T-helper 1 cell treated with Interleukin-12 subunit alpha and Interleukin-12 subunit beta and Interleukin-4 antibody, amounts not matched to agents 30 μg/mL and 1 μg/mL, for 36 hours (primary cell): ENCODE results near the gene BTNL8.

Experiments
- H3K27ac Mint-ChIP-seq: one replicate; pipeline ENCODE4 v1.8.0; 2021; ENCODE audit warnings: mild to moderate bottlenecking, mixed read lengths
- H3K27me3 Mint-ChIP-seq: one replicate; pipeline ENCODE4 v1.8.0; 2021; ENCODE audit warnings: low read depth, mixed read lengths
- H3K36me3 Mint-ChIP-seq: one replicate; pipeline ENCODE4 v1.8.0; 2021; ENCODE audit warnings: low read depth, mixed read lengths
- H3K4me1 Mint-ChIP-seq: one replicate; pipeline ENCODE4 v1.8.0; 2021; ENCODE audit warnings: low read depth, mixed read lengths
- H3K4me3 Mint-ChIP-seq: one replicate; pipeline ENCODE4 v1.8.0; 2021; ENCODE audit warnings: mild to moderate bottlenecking, moderate library complexity, mixed read lengths
- H3K9me3 Mint-ChIP-seq: one replicate; pipeline ENCODE4 v1.8.0; 2021; ENCODE audit warnings: mixed read lengths

BTNL8 gene, protein sequence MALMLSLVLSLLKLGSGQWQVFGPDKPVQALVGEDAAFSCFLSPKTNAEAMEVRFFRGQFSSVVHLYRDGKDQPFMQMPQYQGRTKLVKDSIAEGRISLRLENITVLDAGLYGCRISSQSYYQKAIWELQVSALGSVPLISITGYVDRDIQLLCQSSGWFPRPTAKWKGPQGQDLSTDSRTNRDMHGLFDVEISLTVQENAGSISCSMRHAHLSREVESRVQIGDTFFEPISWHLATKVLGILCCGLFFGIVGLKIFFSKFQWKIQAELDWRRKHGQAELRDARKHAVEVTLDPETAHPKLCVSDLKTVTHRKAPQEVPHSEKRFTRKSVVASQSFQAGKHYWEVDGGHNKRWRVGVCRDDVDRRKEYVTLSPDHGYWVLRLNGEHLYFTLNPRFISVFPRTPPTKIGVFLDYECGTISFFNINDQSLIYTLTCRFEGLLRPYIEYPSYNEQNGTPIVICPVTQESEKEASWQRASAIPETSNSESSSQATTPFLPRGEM

DNA sequence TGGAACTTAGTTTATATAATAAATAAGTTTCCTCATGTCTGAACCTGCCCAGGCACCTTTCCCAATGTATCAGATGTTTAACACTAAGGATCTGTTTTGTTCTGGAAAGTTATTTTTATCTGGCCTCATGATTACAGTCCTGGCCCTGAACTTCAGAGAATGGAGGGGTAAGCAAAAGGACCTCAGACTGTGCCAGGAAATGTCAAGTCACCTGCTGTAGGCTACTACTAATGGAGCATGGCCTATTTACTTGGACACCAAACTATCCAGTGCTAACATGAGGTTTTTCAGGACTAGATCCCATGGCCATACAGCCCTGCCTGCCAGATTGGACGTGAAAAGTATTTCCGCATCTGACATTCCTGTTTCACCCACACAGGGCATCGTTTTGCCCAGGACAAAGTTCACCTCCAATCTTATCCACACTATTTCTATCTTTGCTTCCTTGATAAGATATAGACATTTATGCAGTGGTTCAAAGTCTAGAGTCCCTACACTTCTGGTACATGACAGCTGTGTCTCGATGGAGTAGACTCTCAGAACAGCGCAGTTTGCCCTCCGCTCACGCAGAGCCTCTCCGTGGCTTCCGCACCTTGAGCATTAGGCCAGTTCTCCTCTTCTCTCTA is at the start of gene BTNL8:
BTNL8 (plus strand) TSS at position 539 of the 626 bp plus-strand sequence. CDS start 152 bp downstream, outside the sequence.
- H3K4me3 Mint-ChIP-seq, result no peak within 1 kb of the TSS
- no peak within 1 kb of the TSS for H3K27ac Mint-ChIP-seq
- H3K36me3 Mint-ChIP-seq, result no peaks in the 10 kb centered on the region
- H3K9me3 Mint-ChIP-seq, result peaks cover 13% of the 10 kb centered on the region
- no peaks in the 10 kb centered on the region for H3K27me3 Mint-ChIP-seq
- no peaks in the 10 kb centered on the region for H3K4me1 Mint-ChIP-seq

DNA sequence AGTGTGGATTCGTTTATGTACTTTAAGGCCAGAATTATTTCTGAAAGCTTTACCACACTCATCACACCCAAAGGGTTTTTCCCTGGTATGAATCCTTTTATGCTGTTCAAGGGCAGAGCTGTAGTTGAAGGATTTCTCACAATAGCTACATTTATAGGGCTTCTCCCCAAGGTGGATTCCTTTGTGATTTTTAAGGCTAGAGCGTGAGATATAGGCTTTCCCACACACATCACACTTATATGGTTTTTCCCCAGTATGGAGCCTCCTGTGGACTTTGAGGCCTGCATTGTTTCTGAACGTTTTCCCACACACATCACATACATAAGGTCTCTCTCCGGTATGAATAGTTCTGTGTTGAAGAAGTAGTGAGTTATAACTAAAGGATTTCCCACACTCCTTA is 49.1 kb upstream of the BTNL8 start:
- Mint-ChIP-seq H3K9me3 (peaks cover 78% of the 10 kb centered on the region), H3K27me3 (no peaks in the 10 kb centered on the region), H3K27ac (no peak overlapping the region), H3K36me3 (peaks cover 82% of the 10 kb centered on the region), H3K4me3 (no peak overlapping the region), H3K4me1 (no peaks in the 10 kb centered on the region)

DNA sequence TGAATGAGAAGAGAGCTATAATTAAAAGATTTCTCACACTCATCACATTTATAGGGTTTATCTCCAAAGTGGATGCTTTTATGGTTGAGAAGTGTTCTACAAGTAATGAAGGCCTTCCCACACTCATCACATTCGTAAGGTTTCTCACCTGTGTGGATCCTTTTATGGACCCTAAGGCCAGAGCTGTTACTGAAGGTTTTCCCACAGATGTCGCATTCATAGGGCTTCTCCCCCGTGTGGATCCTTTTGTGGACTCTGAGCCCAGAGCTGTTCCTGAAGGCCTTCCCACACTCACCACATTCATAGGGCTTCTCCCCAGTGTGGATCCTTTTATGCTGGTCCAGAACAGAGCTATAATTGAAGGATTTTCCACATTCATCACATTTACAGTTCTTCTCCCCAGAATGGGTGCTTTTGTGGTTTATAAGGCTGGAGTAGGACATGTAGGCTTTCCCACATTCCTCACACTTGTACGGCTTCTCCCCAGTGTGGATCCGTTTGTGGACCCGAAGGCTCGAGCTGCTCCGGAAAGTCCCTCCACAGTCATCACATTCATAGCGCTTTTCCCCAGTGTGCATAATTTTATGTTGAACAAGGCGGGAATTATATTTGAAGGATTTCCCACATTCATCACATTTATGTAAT is 48.4 kb upstream of the BTNL8 start:
- Mint-ChIP-seq H3K4me3 (no peak overlapping the region), H3K27ac (no peak overlapping the region), H3K9me3 (peaks cover 78% of the 10 kb centered on the region), H3K4me1 (no peaks in the 10 kb centered on the region), H3K27me3 (no peaks in the 10 kb centered on the region), H3K36me3 (peaks cover 88% of the 10 kb centered on the region)

DNA sequence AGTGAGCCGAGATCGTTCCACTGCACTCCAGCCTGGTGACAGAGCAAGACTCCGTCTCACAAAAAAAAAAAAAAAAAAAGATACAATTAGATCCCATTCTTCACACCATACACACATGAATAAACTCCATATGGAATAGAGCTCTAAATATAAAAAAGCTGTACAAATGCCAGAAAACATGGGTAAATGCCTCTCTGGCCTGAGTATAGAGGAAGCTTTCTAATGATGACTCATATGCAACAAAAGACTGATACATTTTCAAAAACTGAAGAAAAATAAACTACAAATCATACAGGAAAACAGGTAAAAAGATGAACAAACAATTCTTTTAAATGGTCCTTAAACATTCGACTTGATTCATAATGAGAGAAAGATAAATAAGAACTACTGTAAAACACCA is 46.5 kb upstream of the BTNL8 start:
- Mint-ChIP-seq H3K27me3 (no peaks in the 10 kb centered on the region), H3K9me3 (peaks cover 65% of the 10 kb centered on the region), H3K36me3 (peaks cover 86% of the 10 kb centered on the region), H3K4me1 (no peaks in the 10 kb centered on the region), H3K4me3 (no peak overlapping the region), H3K27ac (no peak overlapping the region)

DNA sequence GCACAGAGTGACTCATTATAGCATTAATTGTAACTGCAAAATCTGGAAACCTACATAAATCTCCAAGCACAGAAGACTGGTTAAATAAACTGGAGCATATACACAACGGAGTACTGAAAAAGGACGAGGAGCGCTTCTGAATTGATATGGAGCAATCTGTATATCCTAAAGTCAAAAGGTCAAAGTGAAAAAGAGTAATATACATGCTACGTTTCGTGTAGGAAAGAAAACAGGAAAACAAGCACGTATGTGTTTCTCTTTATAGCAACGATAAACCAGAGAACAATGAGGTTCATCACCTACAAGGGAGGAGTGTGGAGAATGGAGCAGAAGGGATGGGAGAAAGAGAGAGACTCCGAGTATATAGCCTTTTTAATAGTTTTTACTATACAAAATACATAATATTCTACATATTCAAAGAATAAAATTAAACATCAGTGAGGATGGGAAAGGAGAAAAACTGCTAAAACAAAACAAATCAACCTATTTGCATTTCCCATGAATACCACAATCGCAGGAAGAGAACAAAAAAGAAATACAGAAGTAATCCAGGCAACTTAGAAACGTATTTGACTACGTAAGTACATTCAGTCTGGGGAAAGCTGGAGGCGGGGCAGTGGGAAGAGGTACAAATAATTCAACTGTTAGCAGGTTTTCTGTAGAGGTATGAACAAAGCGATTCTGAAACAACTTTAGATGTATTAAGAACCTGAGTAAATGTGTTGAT is 45.7 kb upstream of the BTNL8 start:
- peaks cover 80% of the 10 kb centered on the region for H3K36me3 Mint-ChIP-seq
- no peaks in the 10 kb centered on the region for H3K27me3 Mint-ChIP-seq
- no peak overlapping the region for H3K27ac Mint-ChIP-seq
- no peak overlapping the region for H3K4me3 Mint-ChIP-seq
- H3K9me3 Mint-ChIP-seq, result peaks cover 57% of the 10 kb centered on the region
- H3K4me1 Mint-ChIP-seq, result no peaks in the 10 kb centered on the region

DNA sequence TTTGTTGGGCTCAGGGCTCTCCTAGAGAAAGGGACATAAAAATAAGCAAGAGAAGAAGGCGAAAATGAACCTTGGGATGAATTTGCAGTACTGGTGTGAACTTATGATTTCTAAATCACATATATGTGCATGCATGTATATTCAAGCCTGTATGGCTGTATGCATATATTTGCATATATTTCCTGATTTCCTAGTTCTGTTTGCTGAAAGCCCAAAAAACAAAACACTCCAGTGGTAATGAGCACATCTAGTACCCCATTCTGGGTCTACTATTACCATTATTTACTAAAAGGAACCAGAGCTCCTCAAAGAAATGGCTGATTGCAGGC is 45.1 kb upstream of the BTNL8 start:
- peaks cover 80% of the 10 kb centered on the region for H3K36me3 Mint-ChIP-seq
- peaks cover 52% of the 10 kb centered on the region for H3K9me3 Mint-ChIP-seq
- H3K4me3 Mint-ChIP-seq, result no peak overlapping the region
- H3K4me1 Mint-ChIP-seq, result peaks cover under 1% of the 10 kb centered on the region
- no peaks in the 10 kb centered on the region for H3K27me3 Mint-ChIP-seq
- no peak overlapping the region for H3K27ac Mint-ChIP-seq

DNA sequence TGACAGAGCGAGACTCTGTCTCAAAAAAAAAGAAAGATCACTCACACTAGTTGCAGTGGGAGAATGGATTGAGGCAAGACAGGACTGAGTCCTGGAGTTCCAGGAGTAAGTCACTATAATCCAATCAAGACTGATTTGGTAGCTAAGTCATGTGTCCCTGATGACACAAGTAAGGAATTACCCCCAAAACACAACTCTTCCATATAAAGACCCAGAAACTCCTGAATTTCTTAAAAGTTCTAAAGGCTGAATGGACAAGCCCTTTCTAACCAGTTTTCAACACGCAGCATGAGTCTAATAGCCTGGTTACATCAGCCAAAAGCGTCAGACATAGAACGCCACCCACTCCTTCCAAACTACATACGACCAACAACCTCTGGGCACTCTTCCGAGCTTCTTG is 40.4 kb upstream of the BTNL8 start:
- peaks cover 40% of the 10 kb centered on the region for H3K36me3 Mint-ChIP-seq
- H3K27ac Mint-ChIP-seq, result no peak overlapping the region
- H3K4me3 Mint-ChIP-seq, result no peak overlapping the region
- H3K4me1 Mint-ChIP-seq, result peaks cover 15% of the 10 kb centered on the region
- no peaks in the 10 kb centered on the region for H3K27me3 Mint-ChIP-seq
- peaks cover 6% of the 10 kb centered on the region for H3K9me3 Mint-ChIP-seq

DNA sequence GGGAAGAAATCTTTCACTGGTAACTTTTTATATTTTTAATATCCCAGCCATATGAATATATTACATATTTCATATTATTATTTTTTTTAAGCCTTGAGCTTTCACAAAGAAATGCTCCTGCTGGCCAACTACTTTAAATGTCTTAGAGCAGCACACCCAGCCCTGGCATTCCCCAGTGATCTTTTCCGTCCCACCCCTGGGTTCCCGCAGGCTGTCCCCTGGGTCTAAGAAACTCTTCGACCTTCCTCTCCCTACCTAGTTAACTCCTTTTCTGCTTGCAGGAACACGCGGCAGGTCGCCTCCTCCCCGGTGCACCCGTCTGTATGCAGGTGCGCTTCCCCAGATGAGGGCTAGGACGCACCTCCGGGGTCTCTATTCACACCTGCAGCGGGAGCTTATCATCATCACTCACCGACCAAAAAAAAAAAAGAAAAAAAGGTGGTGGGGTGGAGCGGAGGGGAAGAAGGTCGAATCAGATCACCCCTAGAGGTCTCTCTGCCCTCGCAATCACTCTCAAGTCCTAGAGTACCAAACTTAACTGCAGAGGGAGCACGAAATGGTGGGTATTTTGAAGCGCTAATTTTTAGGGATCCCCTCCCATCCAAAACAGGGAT is 38.6 kb upstream of the BTNL8 start:
- Mint-ChIP-seq H3K9me3 (no peaks in the 10 kb centered on the region), H3K36me3 (peaks cover 24% of the 10 kb centered on the region), H3K4me3 (peak overlapping the region; percentile 96), H3K27me3 (no peaks in the 10 kb centered on the region), H3K27ac (peak overlapping the region; percentile 96), H3K4me1 (peaks cover 15% of the 10 kb centered on the region)

DNA sequence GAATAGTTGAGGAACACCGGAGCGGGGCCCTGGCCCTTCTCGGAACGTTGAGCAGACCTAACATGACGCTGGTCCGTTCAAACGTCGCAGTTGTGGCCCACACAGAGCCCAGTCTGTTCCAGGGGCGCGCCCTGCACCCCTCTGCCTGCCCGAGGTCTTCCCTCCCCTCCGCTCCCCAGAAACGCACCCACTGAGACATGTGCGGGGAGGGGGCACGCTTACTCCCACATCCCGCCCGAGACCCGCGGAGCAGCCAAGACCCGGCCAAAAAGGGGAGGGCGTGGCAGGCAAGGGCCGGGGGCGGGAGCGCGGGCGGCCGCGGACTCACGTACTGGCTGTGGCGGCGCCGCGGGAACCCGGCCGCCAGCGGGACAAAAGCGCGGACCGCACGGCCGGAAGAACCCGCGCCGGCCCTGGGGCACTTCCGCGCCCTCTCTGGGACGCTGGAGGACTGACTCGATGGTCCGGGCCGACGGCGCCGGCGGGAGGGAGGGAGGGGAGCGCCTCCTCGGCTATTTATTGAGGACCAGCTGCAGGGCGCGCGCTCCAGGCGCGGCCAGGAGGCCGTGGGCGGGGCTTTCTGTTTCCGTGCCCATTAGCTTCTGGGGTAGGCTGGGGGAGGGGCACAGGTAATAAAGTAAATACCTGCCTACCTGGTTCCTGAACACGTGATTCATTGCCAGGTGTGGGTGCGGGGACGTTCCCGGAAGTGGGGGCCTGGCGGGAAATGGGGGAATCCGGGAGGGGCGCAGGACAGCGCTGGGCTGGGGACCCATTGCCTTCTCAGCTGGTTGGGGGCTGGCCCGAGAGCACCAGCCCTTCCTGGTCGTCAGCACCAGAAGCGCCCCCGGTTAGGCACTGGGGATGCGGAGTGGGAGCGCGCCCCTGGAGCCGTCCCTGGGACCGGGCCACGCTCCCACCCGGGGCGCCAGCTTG is 37.8 kb upstream of the BTNL8 start, which contains the start of gene ZFP62:
ZFP62 (minus strand) TSS at position 390 of the 936 bp plus-strand sequence; CDS start at position 333, 57 bp downstream.
- H3K27me3 Mint-ChIP-seq, result peaks cover 7% of the 10 kb centered on the region
- peak within 1 kb of the TSS; percentile 96 for H3K4me3 Mint-ChIP-seq
- peak within 1 kb of the TSS; percentile 96 for H3K27ac Mint-ChIP-seq
- peaks cover 15% of the 10 kb centered on the region for H3K4me1 Mint-ChIP-seq
- H3K9me3 Mint-ChIP-seq, result no peaks in the 10 kb centered on the region
- H3K36me3 Mint-ChIP-seq, result peaks cover 16% of the 10 kb centered on the region

DNA sequence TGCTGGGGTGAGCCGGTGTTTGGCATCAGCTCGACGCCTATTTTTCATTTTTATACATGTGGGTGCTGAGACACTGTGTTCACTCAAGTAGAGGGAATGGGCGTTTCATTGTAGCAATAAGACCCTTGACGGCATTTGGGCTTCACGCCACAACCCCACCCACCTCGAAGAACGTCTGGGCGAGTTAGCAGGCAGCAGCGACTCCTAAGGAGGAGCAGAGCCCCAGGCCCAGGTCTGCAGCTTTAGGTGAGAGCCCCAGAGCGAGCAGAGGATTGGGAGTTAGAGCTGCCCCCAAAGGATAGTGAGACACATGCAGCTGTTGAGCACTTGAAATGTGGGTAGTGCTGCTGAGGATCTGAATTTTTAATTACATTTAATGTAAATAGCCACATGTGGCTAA is 36.3 kb upstream of the BTNL8 start:
- Mint-ChIP-seq H3K36me3 (peaks cover 10% of the 10 kb centered on the region), H3K4me3 (no peak overlapping the region), H3K9me3 (no peaks in the 10 kb centered on the region), H3K27ac (no peak overlapping the region), H3K27me3 (peaks cover 20% of the 10 kb centered on the region), H3K4me1 (peaks cover 15% of the 10 kb centered on the region)

DNA sequence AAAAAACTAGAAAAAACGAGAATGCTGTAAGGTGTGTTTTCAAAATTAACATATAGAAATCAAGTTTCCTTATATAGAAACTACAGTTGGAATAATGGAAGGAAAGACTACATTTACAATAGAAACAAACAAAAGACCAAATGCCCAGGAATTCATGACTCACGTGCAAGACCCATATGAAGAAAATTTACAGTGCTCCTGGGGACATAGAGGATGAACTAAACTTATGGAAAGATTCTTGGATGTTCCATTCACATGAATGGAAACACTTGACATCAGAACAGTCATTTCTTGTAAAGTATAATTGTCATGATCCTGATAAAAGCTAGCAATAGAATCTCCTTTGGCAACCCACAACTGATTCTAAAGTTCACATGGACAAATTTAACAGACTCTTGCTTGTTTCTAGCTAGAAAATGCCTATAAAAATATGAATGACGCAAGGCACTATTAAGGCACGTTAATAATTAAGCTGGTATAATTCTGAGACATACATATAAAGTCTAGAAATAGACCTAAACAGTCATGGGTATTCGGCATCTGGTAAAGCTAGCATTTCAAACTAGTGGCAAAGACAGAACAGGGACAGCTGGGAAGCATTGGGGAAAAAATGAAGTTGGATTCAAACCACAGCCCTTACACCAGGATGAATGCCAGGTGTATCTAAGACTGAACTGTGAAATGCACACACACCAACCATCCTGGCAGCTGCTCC is 32.8 kb upstream of the BTNL8 start:
- Mint-ChIP-seq H3K4me1 (peaks cover 4% of the 10 kb centered on the region), H3K27me3 (peaks cover 28% of the 10 kb centered on the region), H3K4me3 (no peak overlapping the region), H3K9me3 (no peaks in the 10 kb centered on the region), H3K27ac (no peak overlapping the region), H3K36me3 (no peaks in the 10 kb centered on the region)

DNA sequence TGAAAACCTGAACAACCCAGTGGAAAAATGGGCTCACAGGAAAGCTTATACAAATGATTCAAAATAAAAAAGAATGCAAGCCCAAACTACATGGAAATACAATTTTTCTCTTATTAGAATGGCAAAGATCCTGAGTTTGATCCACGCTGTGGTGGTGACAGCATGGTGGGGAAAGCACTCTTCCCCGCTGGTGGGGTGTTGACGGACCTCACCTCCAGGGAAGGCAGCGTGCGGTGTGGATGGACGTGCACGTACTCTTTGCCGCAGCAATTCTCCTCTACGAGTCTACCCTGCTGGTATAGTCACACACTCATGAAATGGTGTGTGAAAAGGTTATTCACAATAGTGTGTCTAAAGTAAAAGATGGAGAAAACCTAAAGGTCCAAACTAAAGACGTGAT is 32.0 kb upstream of the BTNL8 start:
- peaks cover 28% of the 10 kb centered on the region for H3K27me3 Mint-ChIP-seq
- H3K9me3 Mint-ChIP-seq, result no peaks in the 10 kb centered on the region
- no peak overlapping the region for H3K27ac Mint-ChIP-seq
- peaks cover 4% of the 10 kb centered on the region for H3K4me1 Mint-ChIP-seq
- no peaks in the 10 kb centered on the region for H3K36me3 Mint-ChIP-seq
- no peak overlapping the region for H3K4me3 Mint-ChIP-seq

DNA sequence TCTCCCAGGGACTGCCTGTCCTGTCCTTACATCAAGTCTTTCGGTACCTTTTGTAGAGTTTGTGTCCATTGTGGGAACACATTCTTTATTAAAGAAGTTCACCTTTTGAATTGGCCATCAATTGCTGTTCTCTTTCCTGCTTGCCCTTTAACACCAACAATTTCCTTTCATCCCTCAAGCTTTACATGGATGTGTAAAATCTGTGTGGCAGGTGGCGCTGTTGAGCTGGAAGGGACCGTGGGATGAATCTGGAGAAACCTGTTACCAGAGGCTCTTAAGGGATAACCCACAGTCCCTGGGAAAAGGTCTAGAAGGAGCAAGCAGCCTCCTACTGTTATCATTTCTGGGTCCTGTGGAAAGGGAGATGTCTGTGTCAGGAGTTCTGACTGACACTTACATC is 30.0 kb upstream of the BTNL8 start:
- H3K4me1 Mint-ChIP-seq, result peaks cover 9% of the 10 kb centered on the region

More for the DNA sequence above, 30.0 kb upstream of the BTNL8 start:
- Mint-ChIP-seq H3K4me3 (no peak overlapping the region), H3K9me3 (no peaks in the 10 kb centered on the region), H3K27me3 (peaks cover 28% of the 10 kb centered on the region), H3K27ac (no peak overlapping the region), H3K36me3 (no peaks in the 10 kb centered on the region)
